Measurements from ENCODE around the gene MKNK1.
A peak's percentile ranks its signal among the peaks of the same experiment; 100 is the strongest.

Gene MKNK1

DNA sequence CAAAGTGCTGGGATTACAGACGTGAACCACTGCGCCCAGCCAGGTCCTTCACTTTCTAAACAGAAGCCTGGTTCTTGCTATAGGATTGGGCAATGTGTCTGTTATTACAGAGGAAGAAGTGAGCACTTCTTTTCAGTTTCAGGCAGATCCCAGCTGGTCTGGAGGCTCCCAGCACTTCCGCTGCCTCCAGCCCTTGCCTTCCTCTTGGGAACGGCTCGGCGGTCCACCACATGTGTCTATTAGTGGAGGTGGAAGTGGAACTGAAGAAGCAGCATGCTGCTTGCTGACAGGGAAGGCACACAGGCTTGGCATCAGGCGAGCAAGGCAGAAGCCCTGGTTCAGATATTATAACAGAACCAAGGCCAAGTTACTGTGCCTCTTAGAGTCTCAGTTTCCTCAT lies 17.0 kb downstream of the MKNK1 start:
- TF ChIP-seq, protein P1, sequence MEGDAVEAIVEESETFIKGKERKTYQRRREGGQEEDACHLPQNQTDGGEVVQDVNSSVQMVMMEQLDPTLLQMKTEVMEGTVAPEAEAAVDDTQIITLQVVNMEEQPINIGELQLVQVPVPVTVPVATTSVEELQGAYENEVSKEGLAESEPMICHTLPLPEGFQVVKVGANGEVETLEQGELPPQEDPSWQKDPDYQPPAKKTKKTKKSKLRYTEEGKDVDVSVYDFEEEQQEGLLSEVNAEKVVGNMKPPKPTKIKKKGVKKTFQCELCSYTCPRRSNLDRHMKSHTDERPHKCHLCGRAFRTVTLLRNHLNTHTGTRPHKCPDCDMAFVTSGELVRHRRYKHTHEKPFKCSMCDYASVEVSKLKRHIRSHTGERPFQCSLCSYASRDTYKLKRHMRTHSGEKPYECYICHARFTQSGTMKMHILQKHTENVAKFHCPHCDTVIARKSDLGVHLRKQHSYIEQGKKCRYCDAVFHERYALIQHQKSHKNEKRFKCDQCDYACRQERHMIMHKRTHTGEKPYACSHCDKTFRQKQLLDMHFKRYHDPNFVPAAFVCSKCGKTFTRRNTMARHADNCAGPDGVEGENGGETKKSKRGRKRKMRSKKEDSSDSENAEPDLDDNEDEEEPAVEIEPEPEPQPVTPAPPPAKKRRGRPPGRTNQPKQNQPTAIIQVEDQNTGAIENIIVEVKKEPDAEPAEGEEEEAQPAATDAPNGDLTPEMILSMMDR (IDR thresholded peaks at IDR 0.05; ENCODE audit: low read depth, low read length) = no peak
- Histone ChIP-seq H3K27ac (no peak overlapping the region), H3K27me3 (ENCODE audit: insufficient read depth, low read depth, severe bottlenecking) (no peaks in the 10 kb centered on the region), H3K36me3 (peaks cover 3% of the 10 kb centered on the region; the same call in 1 of the 2 replicates), H3K9me3 (ENCODE audit: severe bottlenecking) (no peaks in the 10 kb centered on the region), H3K4me3 (ENCODE audit: low read depth, low read length) (no peak overlapping the region)
- no peak for DNase-seq

DNA sequence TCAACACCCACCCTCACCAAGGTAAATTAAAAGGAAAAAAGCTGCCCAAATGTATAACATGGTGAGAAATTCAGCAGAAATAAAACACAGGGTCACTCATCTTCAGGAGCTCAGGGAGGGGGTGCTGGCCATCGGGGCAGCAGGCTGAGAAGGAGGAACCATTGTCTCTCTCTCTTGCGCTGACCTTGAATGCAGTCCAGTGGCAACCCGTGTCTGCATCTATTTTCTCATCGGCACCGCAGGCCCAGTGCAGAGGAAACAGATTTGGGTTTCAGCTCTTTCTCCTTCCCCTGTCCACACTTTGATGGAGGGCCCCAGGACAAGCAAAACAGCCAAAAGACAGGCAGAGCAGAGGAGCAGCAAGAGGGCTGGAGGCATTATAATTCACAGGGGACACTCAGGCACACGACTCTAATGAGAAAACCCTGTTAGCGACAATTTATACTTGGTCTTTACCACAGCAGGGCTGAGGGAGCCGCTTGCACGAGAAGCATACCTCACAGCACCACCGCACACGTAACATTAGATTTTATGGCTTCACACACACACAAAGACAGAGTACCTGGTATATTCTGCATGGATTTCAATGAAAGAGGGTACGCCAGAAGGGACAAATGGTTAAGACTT lies 18.6 kb downstream of the MKNK1 start:
- DNase-seq = no peak
- Histone ChIP-seq H3K27ac (no peak overlapping the region), H3K36me3 (peaks cover 1% of the 10 kb centered on the region; the same call in 1 of the 2 replicates), H3K9me3 (ENCODE audit: severe bottlenecking) (no peaks in the 10 kb centered on the region), H3K4me3 (ENCODE audit: low read depth, low read length) (no peak overlapping the region), H3K27me3 (ENCODE audit: insufficient read depth, low read depth, severe bottlenecking) (no peaks in the 10 kb centered on the region)
- TF ChIP-seq, protein P1 (IDR thresholded peaks at IDR 0.05; ENCODE audit: low read depth, low read length) = no peak

DNA sequence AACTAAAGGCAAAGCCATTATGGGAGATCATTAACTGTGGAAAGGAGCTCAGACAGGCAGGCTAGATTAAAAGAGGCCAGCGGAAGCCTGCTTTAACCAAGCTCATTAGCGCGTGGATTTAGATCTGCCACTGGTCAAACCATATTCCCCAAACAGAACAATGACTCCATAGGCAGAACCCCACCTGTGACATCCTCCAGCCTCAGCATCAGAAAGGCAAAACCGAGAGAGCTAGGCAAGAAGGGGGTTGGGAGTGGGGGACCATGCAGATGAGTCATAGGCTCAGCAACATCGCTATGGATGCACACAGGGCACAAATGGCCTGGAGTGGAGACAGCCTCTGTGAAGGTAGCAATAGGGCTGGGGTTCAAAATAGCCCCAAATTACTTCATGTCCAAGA lies 20.6 kb downstream of the MKNK1 start:
- Histone ChIP-seq H3K9me3 (ENCODE audit: severe bottlenecking) (no peaks in the 10 kb centered on the region), H3K4me3 (ENCODE audit: low read depth, low read length) (no peak overlapping the region), H3K27ac (no peak overlapping the region), H3K27me3 (ENCODE audit: insufficient read depth, low read depth, severe bottlenecking) (no peaks in the 10 kb centered on the region), H3K36me3 (no peaks in the 10 kb centered on the region)
- TF ChIP-seq, protein P1 (IDR thresholded peaks at IDR 0.05; ENCODE audit: low read depth, low read length) = no peak
- DNase-seq = peak; percentile 58

DNA sequence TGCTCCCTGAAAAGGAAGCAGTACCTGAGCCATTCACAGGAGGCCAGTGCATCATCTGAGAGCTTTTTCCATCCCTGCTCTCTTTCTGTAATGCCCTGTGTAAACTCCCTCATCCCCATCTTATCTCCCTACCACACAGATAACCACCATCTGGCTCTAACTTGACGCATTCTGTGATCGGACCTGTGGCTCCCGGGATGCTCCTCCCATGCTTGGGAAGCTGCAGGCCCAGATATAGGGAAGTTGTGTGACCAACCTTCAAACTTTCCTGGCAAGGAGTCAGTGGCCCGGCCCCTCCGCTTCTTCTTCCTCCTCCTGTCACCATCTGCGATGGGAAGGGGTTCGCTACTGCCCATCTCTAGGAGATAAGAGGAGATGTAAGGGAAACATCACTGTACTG lies 21.1 kb downstream of the MKNK1 start:
- Histone ChIP-seq H3K36me3 (no peaks in the 10 kb centered on the region), H3K9me3 (ENCODE audit: severe bottlenecking) (no peaks in the 10 kb centered on the region), H3K27me3 (ENCODE audit: insufficient read depth, low read depth, severe bottlenecking) (no peaks in the 10 kb centered on the region), H3K27ac (peak overlapping the region; percentile 43; the same call in 1 of the 2 replicates), H3K4me3 (ENCODE audit: low read depth, low read length) (no peak overlapping the region)
- peak; percentile 70 for DNase-seq
- TF ChIP-seq, protein P1 (IDR thresholded peaks at IDR 0.05; ENCODE audit: low read depth, low read length) = peak; percentile 20; the same call in 1 of the 2 replicates

DNA sequence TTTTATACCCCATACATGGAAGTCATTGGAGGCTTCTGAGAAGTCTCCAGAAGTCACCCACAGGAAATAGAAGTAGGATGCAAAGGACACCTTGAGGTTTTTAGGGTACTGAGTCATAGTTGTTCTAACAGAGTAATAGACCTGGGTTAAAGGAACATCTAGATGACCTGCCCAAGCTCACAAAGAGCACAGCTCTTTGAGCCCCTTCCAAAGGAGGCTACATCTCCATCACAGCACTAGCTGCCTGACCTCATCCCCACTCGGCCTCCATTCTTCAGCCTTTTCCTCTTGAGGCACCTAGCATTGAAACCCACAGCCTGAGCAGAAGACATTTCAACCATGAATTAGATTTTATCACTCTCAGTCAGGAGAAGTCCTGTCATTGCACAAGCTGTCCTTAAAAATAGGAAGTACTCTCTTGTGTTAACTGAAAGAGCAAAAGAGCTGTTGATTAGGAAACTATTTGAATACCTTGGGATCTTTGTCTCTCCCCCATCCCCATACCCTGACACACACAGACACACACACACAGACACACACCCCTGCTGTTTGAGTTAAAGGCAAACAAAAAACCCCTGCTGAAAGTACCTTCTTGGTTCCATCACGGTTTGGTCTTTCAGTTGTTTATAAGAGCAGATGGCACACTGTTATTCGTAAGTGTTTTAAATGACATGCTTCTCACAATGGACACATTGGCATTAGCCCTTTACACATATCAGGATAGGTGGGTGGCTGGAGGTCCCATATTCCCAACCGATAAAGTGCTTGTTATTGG lies 22.2 kb downstream of the MKNK1 start:
- Histone ChIP-seq H3K27me3 (ENCODE audit: insufficient read depth, low read depth, severe bottlenecking) (no peaks in the 10 kb centered on the region), H3K27ac (no peak overlapping the region), H3K36me3 (no peaks in the 10 kb centered on the region), H3K4me3 (ENCODE audit: low read depth, low read length) (no peak overlapping the region), H3K9me3 (ENCODE audit: severe bottlenecking) (no peaks in the 10 kb centered on the region)
- no peak for DNase-seq
- TF ChIP-seq, protein P1 (IDR thresholded peaks at IDR 0.05; ENCODE audit: low read depth, low read length) = no peak

Measured in WERI-Rb-1 (cell line).